Keratinocyte (primary cell): ENCODE results near the gene KATNA1.

Experiments used
- EZH2 ChIP-seq: IDR thresholded peaks from one replicate; pipeline ENCODE4 v1.6.1; 2012; ENCODE audit warnings: inconsistent platforms, mild to moderate bottlenecking, low read length, moderate library complexity
- TF ChIP-seq, protein P1 (sequence below), 3 experiments: IDR thresholded peaks in 1 of 3; conservative IDR thresholded peaks in 1 of 3; optimal IDR thresholded peaks in 1 of 3; 2 replicates in 2 of 3; 3 replicates in 1 of 3; pipeline versions ENCODE3 to v1.5.1; 2011; ENCODE audit warnings: low read length in 3 of 3, mild to moderate bottlenecking in 3 of 3, moderate library complexity in 2 of 3, control low read depth in 1 of 3, inconsistent platforms in 1 of 3; ENCODE audit not compliant: insufficient read depth in 2 of 3; ENCODE audit errors: extremely low read depth in 1 of 3

DNA sequence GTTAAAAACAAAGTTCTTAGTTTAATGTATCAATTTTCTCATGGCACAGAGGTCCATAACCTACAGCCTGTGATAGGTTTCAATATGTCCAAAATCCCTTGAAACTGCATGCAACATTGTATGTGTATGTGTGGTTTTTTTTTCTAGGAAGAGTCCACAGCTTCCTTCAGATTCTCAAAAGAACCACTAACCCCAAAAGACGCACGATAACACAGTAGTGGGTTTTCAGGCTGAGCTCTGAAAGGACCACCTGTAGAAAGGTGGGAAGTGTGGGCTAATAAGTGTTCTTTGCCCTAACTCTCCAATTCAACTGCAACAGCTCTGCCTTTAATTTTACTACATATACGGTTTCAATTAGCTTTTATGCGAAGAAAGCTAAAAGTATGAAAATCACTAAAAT is 11.5 kb upstream of the KATNA1 start:
- TF ChIP-seq, protein P1, sequence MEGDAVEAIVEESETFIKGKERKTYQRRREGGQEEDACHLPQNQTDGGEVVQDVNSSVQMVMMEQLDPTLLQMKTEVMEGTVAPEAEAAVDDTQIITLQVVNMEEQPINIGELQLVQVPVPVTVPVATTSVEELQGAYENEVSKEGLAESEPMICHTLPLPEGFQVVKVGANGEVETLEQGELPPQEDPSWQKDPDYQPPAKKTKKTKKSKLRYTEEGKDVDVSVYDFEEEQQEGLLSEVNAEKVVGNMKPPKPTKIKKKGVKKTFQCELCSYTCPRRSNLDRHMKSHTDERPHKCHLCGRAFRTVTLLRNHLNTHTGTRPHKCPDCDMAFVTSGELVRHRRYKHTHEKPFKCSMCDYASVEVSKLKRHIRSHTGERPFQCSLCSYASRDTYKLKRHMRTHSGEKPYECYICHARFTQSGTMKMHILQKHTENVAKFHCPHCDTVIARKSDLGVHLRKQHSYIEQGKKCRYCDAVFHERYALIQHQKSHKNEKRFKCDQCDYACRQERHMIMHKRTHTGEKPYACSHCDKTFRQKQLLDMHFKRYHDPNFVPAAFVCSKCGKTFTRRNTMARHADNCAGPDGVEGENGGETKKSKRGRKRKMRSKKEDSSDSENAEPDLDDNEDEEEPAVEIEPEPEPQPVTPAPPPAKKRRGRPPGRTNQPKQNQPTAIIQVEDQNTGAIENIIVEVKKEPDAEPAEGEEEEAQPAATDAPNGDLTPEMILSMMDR (optimal IDR thresholded peaks at IDR 0.05 in 1 of 3, IDR thresholded peaks at IDR 0.05 in 1 of 3, conservative IDR thresholded peaks at IDR 0.05 in 1 of 3; ENCODE audit: extremely low read depth in 1 of 3, insufficient read depth in 2 of 3, low read length in 3 of 3), result no peak
- no peak for TF ChIP-seq EZH2
